Measurements from ENCODE around the gene ITGAD.

DNA sequence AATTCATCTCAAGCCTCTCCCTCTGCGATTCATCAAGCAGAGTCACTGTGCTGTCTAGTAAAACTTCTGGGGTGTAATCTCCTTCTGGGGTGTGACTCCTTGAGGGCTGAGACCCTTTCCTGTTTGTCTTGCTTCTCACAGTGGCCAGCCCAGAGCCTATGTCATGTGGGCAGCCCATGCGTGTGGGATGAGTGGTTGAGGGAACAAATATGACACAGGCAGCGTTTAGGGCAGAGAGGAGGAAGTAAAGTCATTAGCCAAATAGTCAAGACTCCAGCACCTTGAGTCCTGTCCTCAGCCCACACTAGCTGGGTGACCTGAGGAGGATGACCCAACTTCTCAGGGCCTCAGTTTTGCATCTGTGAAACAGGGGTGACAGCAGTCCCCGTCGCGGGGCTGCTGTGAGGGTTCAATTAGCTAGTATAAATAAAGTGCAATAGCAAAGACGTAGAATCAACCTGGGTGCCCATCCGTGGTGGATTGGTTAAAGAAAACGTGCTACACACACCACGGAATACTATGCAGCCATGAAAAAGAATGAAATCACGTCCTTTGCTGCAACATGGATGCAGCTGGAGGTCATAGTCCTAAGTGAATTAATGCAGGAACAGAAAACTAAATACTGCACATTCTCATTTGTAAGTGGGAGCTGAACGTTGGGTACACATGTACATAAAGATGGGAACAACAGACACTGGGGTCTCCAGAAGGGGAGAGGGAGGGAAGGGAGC, 42.7 kb upstream of the ITGAD start:
- TF ChIP-seq NRF1 (IDR thresholded peaks at IDR 0.05; ENCODE audit: low read depth, low read length) (no peak), TAF1 (IDR thresholded peaks at IDR 0.05; ENCODE audit: borderline replicate concordance, low read depth, low read length) (no peak)
- TF ChIP-seq, protein P1, sequence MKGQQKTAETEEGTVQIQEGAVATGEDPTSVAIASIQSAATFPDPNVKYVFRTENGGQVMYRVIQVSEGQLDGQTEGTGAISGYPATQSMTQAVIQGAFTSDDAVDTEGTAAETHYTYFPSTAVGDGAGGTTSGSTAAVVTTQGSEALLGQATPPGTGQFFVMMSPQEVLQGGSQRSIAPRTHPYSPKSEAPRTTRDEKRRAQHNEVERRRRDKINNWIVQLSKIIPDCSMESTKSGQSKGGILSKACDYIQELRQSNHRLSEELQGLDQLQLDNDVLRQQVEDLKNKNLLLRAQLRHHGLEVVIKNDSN (IDR thresholded peaks at IDR 0.05; ENCODE audit: borderline replicate concordance, low read depth), result no peak
- TF ChIP-seq, protein P2, sequence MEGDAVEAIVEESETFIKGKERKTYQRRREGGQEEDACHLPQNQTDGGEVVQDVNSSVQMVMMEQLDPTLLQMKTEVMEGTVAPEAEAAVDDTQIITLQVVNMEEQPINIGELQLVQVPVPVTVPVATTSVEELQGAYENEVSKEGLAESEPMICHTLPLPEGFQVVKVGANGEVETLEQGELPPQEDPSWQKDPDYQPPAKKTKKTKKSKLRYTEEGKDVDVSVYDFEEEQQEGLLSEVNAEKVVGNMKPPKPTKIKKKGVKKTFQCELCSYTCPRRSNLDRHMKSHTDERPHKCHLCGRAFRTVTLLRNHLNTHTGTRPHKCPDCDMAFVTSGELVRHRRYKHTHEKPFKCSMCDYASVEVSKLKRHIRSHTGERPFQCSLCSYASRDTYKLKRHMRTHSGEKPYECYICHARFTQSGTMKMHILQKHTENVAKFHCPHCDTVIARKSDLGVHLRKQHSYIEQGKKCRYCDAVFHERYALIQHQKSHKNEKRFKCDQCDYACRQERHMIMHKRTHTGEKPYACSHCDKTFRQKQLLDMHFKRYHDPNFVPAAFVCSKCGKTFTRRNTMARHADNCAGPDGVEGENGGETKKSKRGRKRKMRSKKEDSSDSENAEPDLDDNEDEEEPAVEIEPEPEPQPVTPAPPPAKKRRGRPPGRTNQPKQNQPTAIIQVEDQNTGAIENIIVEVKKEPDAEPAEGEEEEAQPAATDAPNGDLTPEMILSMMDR (IDR thresholded peaks at IDR 0.05), result no peak

Data from SK-N-SH (cell line).